ENCODE data around the gene CCNG2.

DNA sequence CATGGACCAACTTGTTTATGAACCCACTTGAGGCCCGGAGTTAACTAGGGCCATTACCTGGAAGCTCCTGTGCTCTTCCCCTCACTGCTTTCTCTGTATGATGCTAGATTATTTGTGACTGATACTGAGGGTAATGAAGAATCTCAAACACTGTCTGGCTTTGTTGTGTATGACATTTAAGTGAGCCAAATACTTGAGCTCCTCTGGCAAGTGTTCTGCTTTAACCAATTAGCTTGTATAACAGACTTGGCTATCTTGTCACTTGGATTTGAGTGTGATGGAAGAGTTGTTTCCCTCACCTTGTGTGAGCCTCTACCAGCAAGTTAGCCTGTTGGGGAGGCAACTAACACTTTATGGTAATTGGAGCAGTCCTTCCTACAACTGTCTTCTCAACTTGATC lies 42.7 kb downstream of the CCNG2 start:
- TF ChIP-seq, protein P1, sequence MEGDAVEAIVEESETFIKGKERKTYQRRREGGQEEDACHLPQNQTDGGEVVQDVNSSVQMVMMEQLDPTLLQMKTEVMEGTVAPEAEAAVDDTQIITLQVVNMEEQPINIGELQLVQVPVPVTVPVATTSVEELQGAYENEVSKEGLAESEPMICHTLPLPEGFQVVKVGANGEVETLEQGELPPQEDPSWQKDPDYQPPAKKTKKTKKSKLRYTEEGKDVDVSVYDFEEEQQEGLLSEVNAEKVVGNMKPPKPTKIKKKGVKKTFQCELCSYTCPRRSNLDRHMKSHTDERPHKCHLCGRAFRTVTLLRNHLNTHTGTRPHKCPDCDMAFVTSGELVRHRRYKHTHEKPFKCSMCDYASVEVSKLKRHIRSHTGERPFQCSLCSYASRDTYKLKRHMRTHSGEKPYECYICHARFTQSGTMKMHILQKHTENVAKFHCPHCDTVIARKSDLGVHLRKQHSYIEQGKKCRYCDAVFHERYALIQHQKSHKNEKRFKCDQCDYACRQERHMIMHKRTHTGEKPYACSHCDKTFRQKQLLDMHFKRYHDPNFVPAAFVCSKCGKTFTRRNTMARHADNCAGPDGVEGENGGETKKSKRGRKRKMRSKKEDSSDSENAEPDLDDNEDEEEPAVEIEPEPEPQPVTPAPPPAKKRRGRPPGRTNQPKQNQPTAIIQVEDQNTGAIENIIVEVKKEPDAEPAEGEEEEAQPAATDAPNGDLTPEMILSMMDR (conservative IDR thresholded peaks at IDR 0.05; ENCODE audit: low read depth, low read length): no peak
- TF ChIP-seq EZH2 (IDR thresholded peaks at IDR 0.05; ENCODE audit: borderline replicate concordance, low read depth, low read length, poor library complexity, severe bottlenecking): no peak
